GM12878 (cell line): ENCODE data around the gene RBM6. TPM values are rescaled to one million over a fixed set of nuclear protein-coding genes. Genes with fewer than 3 reads are reported as not detected.

Experiments
- ATAC-seq: fragments of 200-7000 bp; cut with Tn5 transposase; 3 replicates; pipeline ENCODE4 v1.9.1; 2020; ENCODE audit warnings: mild to moderate bottlenecking, moderate library complexity
- BruUV-seq: library from RNA; stranded (reverse); fragments of 400-500 nt; replicated peaks from 2 replicates; lab custom pipeline; 2021; lab: Mats Ljungman, UMichigan
- CTCF ChIA-PET: fragments of 300-600 bp; sonication (Branson Sonifier 250); formaldehyde crosslinking; extraction: SDS; loops from one replicate; lab custom pipeline; 2021; ENCODE audit warnings: inconsistent platforms; lab: Yijun Ruan, JAX
- POLR2A ChIA-PET: fragments of 350-600 bp; formaldehyde crosslinking; extraction: SDS; loops from one replicate; lab custom pipeline; 2021; ENCODE audit warnings: inconsistent platforms; lab: Charles Lee
- RAD21 ChIA-PET: fragments of 300-600 bp; sonication (Branson Sonifier 250); formaldehyde crosslinking; loops from one replicate; lab custom pipeline; 2023; ENCODE audit warnings: antibody characterized with exemption; ENCODE audit not compliant: unreplicated experiment; lab: Charles Lee
- SMC1A ChIA-PET: fragments of 300-600 bp; sonication (Branson Sonifier 250); formaldehyde crosslinking; loops from one replicate; lab custom pipeline; 2023; ENCODE audit not compliant: unreplicated experiment, uncharacterized antibody; lab: Charles Lee
- DNase-seq: peaks from one replicate; pipeline ENCODE4 v3.0.0-alpha.2; 2011; ENCODE audit warnings: low read depth, low spot score
- FAIRE-seq: peaks from 3 replicates; lab custom pipeline; 2011; peaks lifted over from hg19 to GRCh38; lab: Jason Lieb, UNC
- H2AFZ ChIP-seq: 2 replicates; pipeline ENCODE4 v1.6.0; 2011; ENCODE audit warnings: low read depth, low read length, control low read depth; ENCODE audit not compliant: control insufficient read depth
- H3K27ac ChIP-seq: 2 replicates; pipeline ENCODE4 v1.5.1; 2011; ENCODE audit warnings: control low read depth; ENCODE audit not compliant: control insufficient read depth, insufficient read depth
- H3K27me3 ChIP-seq, 2 experiments: replicated peaks in 1 of 2; 2 replicates each; pipeline versions ENCODE4 v1.6.0 to v1.6.1; 2011; ENCODE audit warnings: low read length in 1 of 2; ENCODE audit not compliant: control insufficient read depth in 2 of 2, insufficient read depth in 2 of 2
- H3K36me3 ChIP-seq, 2 experiments: 2 replicates each; pipeline ENCODE4 v1.5.1; 2011; ENCODE audit warnings: low read length in 1 of 2; ENCODE audit not compliant: control insufficient read depth in 2 of 2, insufficient read depth in 2 of 2
- H3K4me1 ChIP-seq: 2 replicates; pipeline ENCODE4 v1.6.1; 2011; ENCODE audit warnings: mild to moderate bottlenecking, low read length, moderate library complexity, mixed read lengths; ENCODE audit not compliant: control insufficient read depth, insufficient read depth
- H3K4me2 ChIP-seq: 2 replicates; pipeline ENCODE4 v1.6.0; 2011; ENCODE audit warnings: control low read depth; ENCODE audit not compliant: control insufficient read depth, insufficient read depth
- H3K4me3 ChIP-seq: fragments of 200-600 bp; sonication (generic); 2 replicates; pipeline ENCODE4 v1.5.1; 2016
- H3K79me2 ChIP-seq: 2 replicates; pipeline ENCODE4 v1.6.0; 2011; ENCODE audit warnings: low read length; ENCODE audit not compliant: control insufficient read depth, insufficient read depth
- H3K9ac ChIP-seq: 2 replicates; pipeline ENCODE4 v1.8.0; 2011; ENCODE audit warnings: low read length, control low read depth, mixed read lengths; ENCODE audit not compliant: control insufficient read depth, insufficient read depth
- H3K9me3 ChIP-seq: replicated peaks from 3 replicates; pipeline ENCODE4 v1.5.1; 2011; ENCODE audit warnings: mild to moderate bottlenecking, low read length; ENCODE audit not compliant: control insufficient read depth, insufficient read depth
- H4K20me1 ChIP-seq: 2 replicates; pipeline ENCODE4 v1.6.0; 2011; ENCODE audit not compliant: control insufficient read depth, insufficient read depth
- CREB1 ChIP-seq: IDR thresholded peaks from 2 replicates; pipeline ENCODE4 v1.6.1; 2012; ENCODE audit warnings: low read depth, mild to moderate bottlenecking, inconsistent platforms
- GABPA ChIP-seq: IDR thresholded peaks from 2 replicates; pipeline ENCODE4 v1.6.1; 2014; ENCODE audit warnings: antibody characterized with exemption, low read depth, mild to moderate bottlenecking, inconsistent platforms
- IKZF2 ChIP-seq, 2 experiments: fragments of 450-650 bp; IDR thresholded peaks; 2 replicates each; pipeline ENCODE4 v1.6.1; 2017; ENCODE audit warnings: mild to moderate bottlenecking in 2 of 2, moderate library complexity in 2 of 2
- MTA3 ChIP-seq: IDR thresholded peaks from 2 replicates; pipeline ENCODE4 v1.6.1; 2012; ENCODE audit warnings: low read length, inconsistent platforms, borderline replicate concordance
- NFYA ChIP-seq: IDR thresholded peaks from 2 replicates; pipeline ENCODE4 v1.6.1; 2011; ENCODE audit warnings: low read depth, mild to moderate bottlenecking, low read length, improper control_type of control experiment, borderline replicate concordance
- SMC3 ChIP-seq: IDR thresholded peaks from 2 replicates; pipeline ENCODE4 v1.6.1; 2011; ENCODE audit warnings: low read length, improper control_type of control experiment, borderline replicate concordance
- WGBS: methylation state at CpG from one replicate; pipeline ENCODE4 v1.1.6; 2016; ENCODE audit warnings: low lambda C conversion rate; ENCODE audit not compliant: insufficient replicate concordance, insufficient coverage; ENCODE audit errors: missing lambda C conversion rate; 5-methylcytosine and 5-hydroxymethylcytosine counted together
- in situ Hi-C: fragments of 300-500 bp; cut with MboI; formaldehyde crosslinking; loops from 9 replicates; pipeline ENCODE4 v1.14.3; 2018; ENCODE audit warnings: mixed read lengths
- intact Hi-C: fragments of 100-400 bp; cut with micrococcal nuclease; formaldehyde crosslinking; loops from one replicate; pipeline ENCODE4 v1.14.2; 2022; ENCODE audit not compliant: unreplicated experiment
- polyA plus RNA-seq, 11 experiments: library from polyadenylated mRNA; depleted of rRNA in 4 of 11; unstranded in 6 of 11; stranded (reverse) in 5 of 11; fragments of >200 nt; fragmentation: Nextera tagmentation in 4 of 11; fragmentation: Illumina TruSeq in 1 of 11; extraction: Ambion mirVana in 4 of 11; extraction: Trizol in 1 of 11; gene quantifications; 1 replicate in 1 of 11; 2 replicates in 10 of 11; pipeline versions ENCODE4 v1.2.1 to v1.2.3, GENCODE V29; 2011 to 2016; ENCODE audit warnings: inconsistent platforms in 2 of 11, missing spikeins in 2 of 11, low read depth in 1 of 11
- total RNA-seq, 4 experiments: library from RNA; depleted of rRNA in 3 of 4; stranded (reverse); fragments of >200 nt in 3 of 4; fragmentation: Illumina TruSeq in 1 of 4; extraction: Trizol in 1 of 4; gene quantifications; 2 replicates each; pipeline versions ENCODE4 v1.2.1 to v1.2.3, GENCODE V29; 2013 to 2021
- TF ChIP-seq, protein P1 (sequence below): fragments of 150-350 bp; IDR thresholded peaks from 2 replicates; pipeline ENCODE4 v1.6.1; 2014; ENCODE audit warnings: mild to moderate bottlenecking, low read depth, low read length
- TF ChIP-seq, protein P2 (sequence below): fragments of 450-650 bp; conservative IDR thresholded peaks from 2 replicates; pipeline ENCODE4 v1.6.1; 2017; ENCODE audit warnings: mild to moderate bottlenecking, moderate library complexity
- TF ChIP-seq, protein P3 (sequence below): fragments of 450-650 bp; formaldehyde crosslinking; IDR thresholded peaks from 2 replicates; pipeline ENCODE4 v1.5.0; 2022; ENCODE audit warnings: mild to moderate bottlenecking, missing genetic modification characterization

RBM6 gene
- total and polyA plus RNA-seq, 10 of the 15 experiments (the other 5 are each of a cell fraction or from before 2014, with no cell fraction given), result 45.3 to 103 (median 81.3) TPM

DNA sequence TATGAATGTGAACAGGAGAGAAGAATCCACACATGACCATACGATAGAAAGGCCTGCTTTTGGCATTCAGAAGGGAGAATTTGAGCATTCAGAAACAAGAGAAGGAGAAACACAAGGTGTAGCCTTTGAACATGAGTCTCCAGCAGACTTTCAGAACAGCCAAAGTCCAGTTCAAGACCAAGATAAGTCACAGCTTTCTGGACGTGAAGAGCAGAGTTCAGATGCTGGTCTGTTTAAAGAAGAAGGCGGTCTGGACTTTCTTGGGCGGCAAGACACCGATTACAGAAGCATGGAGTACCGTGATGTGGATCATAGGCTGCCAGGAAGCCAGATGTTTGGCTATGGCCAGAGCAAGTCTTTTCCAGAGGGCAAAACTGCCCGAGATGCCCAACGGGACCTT, 28.4 kb downstream of the RBM6 start (continued):
- TF ChIP-seq, protein P1, sequence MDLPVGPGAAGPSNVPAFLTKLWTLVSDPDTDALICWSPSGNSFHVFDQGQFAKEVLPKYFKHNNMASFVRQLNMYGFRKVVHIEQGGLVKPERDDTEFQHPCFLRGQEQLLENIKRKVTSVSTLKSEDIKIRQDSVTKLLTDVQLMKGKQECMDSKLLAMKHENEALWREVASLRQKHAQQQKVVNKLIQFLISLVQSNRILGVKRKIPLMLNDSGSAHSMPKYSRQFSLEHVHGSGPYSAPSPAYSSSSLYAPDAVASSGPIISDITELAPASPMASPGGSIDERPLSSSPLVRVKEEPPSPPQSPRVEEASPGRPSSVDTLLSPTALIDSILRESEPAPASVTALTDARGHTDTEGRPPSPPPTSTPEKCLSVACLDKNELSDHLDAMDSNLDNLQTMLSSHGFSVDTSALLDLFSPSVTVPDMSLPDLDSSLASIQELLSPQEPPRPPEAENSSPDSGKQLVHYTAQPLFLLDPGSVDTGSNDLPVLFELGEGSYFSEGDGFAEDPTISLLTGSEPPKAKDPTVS, result no peak
- TF ChIP-seq IKZF2 (IDR thresholded peaks at IDR 0.05), result no peak

DNA sequence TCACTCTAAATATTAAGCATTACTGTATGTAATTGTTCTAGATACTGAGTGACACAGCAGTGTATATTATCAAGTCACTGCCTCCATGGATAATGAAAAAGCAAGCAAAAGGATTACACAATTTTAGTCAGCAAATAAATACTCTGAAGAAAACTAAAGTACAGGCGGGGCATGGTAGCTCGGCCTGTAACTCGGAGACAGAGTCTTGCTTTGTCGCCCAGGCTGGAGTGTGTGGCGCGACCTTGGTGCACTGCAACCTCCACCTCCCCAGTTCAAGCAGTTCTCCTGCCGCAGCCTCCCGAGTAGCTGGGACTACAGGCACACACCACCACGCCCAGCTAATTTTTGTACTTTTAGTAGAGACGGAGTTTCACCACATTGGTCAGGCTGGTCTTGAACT, 32.7 kb downstream of the RBM6 start:
- intact Hi-C loops, result no loop called here
- DNase-seq (no peak), ATAC-seq (no peak), FAIRE-seq (no peak)
- ChIA-PET SMC1A (no interaction called here), CTCF (no interaction called here), RAD21 (no interaction called here), POLR2A (no interaction called here)
- Histone ChIP-seq H3K9ac (no peak overlapping the region), H3K4me1 (no peaks in the 10 kb centered on the region), H3K36me3 (peaks cover 3 to 23% of the 10 kb centered on the region in 2 experiments), H4K20me1 (no peaks in the 10 kb centered on the region), H2AFZ (no peak overlapping the region), H3K27ac (no peak overlapping the region), H3K79me2 (peaks cover 2% of the 10 kb centered on the region), H3K9me3 (no peaks in the 10 kb centered on the region), H3K4me2 (no peak overlapping the region), H3K4me3 (no peak overlapping the region), H3K27me3 (no peaks in the 10 kb centered on the region)
- in situ Hi-C loops, result no loop called here
- WGBS, result 98% methylated on average over 10 of the region's 10 CpGs
- BruUV-seq, result no TSS peak
- TF ChIP-seq CREB1 (no peak), NFYA (no peak)

DNA sequence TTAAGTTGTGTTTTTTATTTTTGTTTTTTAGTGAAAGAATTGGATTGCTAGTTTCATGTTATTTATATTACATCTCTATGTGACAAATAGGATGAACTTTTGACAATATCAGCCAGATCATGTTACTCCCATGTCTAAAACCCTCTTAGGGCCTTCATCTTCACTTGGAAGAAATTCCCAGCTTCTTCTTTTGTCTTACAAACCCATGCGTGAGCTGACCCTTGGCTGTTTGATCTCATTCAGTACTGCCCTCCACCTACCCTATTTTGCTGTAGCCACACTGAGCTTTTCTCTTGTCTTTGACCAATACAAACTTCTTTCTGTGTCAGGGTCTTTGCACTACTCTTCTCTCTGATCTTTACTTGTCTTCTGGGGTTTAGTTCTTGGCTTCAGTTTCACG, 37.0 kb downstream of the RBM6 start:
- SMC1A ChIA-PET, result interaction anchor here (1.4 to 1.5 kb wide), 2 partner anchors 13 to 20 kb away, joined by 3 to 4 read pairs; no protein-coding TSS in a partner anchor
- BruUV-seq, result TSS peak; percentile 35
- DNase-seq, result no peak
- Histone ChIP-seq H4K20me1 (no peaks in the 10 kb centered on the region), H3K4me2 (no peak overlapping the region), H3K36me3 (peaks cover 3 to 21% of the 10 kb centered on the region in 2 experiments), H3K79me2 (no peaks in the 10 kb centered on the region), H3K27me3 (no peaks in the 10 kb centered on the region), H3K4me3 (no peak overlapping the region), H3K4me1 (no peaks in the 10 kb centered on the region), H3K9me3 (no peaks in the 10 kb centered on the region), H3K9ac (no peak overlapping the region), H3K27ac (no peak overlapping the region), H2AFZ (no peak overlapping the region)
- CTCF ChIA-PET, result interaction anchor here (1.2 kb wide), 1 partner anchor 15 kb away, joined by 3 read pairs; no protein-coding TSS in a partner anchor
- RAD21 ChIA-PET, result no interaction called here
- in situ Hi-C loops (no loop called here), intact Hi-C loops (no loop called here)
- WGBS, result 100% methylated on average over 2 of the region's 2 CpGs
- POLR2A ChIA-PET, result no interaction called here
- no peak for ATAC-seq
- no peak for FAIRE-seq
- no peak for TF ChIP-seq MTA3
- no peak for TF ChIP-seq GABPA
- TF ChIP-seq, protein P2, sequence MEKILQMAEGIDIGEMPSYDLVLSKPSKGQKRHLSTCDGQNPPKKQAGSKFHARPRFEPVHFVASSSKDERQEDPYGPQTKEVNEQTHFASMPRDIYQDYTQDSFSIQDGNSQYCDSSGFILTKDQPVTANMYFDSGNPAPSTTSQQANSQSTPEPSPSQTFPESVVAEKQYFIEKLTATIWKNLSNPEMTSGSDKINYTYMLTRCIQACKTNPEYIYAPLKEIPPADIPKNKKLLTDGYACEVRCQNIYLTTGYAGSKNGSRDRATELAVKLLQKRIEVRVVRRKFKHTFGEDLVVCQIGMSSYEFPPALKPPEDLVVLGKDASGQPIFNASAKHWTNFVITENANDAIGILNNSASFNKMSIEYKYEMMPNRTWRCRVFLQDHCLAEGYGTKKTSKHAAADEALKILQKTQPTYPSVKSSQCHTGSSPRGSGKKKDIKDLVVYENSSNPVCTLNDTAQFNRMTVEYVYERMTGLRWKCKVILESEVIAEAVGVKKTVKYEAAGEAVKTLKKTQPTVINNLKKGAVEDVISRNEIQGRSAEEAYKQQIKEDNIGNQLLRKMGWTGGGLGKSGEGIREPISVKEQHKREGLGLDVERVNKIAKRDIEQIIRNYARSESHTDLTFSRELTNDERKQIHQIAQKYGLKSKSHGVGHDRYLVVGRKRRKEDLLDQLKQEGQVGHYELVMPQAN, result no peak
- TF ChIP-seq SMC3, result no peak
- TF ChIP-seq, protein P3, sequence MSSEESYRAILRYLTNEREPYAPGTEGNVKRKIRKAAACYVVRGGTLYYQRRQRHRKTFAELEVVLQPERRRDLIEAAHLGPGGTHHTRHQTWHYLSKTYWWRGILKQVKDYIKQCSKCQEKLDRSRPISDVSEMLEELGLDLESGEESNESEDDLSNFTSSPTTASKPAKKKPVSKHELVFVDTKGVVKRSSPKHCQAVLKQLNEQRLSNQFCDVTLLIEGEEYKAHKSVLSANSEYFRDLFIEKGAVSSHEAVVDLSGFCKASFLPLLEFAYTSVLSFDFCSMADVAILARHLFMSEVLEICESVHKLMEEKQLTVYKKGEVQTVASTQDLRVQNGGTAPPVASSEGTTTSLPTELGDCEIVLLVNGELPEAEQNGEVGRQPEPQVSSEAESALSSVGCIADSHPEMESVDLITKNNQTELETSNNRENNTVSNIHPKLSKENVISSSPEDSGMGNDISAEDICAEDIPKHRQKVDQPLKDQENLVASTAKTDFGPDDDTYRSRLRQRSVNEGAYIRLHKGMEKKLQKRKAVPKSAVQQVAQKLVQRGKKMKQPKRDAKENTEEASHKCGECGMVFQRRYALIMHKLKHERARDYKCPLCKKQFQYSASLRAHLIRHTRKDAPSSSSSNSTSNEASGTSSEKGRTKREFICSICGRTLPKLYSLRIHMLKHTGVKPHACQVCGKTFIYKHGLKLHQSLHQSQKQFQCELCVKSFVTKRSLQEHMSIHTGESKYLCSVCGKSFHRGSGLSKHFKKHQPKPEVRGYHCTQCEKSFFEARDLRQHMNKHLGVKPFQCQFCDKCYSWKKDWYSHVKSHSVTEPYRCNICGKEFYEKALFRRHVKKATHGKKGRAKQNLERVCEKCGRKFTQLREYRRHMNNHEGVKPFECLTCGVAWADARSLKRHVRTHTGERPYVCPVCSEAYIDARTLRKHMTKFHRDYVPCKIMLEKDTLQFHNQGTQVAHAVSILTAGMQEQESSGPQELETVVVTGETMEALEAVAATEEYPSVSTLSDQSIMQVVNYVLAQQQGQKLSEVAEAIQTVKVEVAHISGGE, result no peak
